Measurements from ENCODE around the gene LIX1. TPM values are rescaled to one million over a fixed set of nuclear protein-coding genes. Genes with fewer than 3 reads are reported as not detected.
A peak's percentile ranks its signal among the peaks of the same experiment; 100 is the strongest.
"Not testable (repeated sequence)": the region's sequence is repeated elsewhere in the genome, so short reads cannot be mapped to it uniquely, and the experiment has no call there.

LIX1 gene
- not detected for total RNA-seq
- polyA plus RNA-seq: not detected
- long read RNA-seq, donor 1: 0 reads
- long read RNA-seq, donor 2: 0 reads

GRCh38 chr5:97142521-97143254 is at the start of gene LIX1:
Gene LIX1, minus strand, starts transcription at chr5:97142611. Its CDS starts 35 bp downstream, at chr5:97142576.
- Histone ChIP-seq H3K27me3 (ENCODE audit: control insufficient read depth in 1 of 2, insufficient read depth in 2 of 2, low read length in 1 of 2) (no peaks in the 10 kb centered on the region), H3K4me1 (ENCODE audit: control insufficient read depth in 1 of 2, insufficient read depth in 2 of 2, low read length in 2 of 2) (no peaks in the 10 kb centered on the region), H3K27ac (ENCODE audit: low read depth in 1 of 2, low read length in 2 of 2) (no peak within 1 kb of the TSS), H3K4me3 (ENCODE audit: low read length in 2 of 2) (no peak within 1 kb of the TSS), H3K36me3 (ENCODE audit: control insufficient read depth in 1 of 2, insufficient read depth in 2 of 2, low read length in 1 of 2) (no peaks in the 10 kb centered on the region), H3K9me3 (ENCODE audit: control insufficient read depth, low read length) (no peaks in the 10 kb centered on the region)
- intact Hi-C loops (cut with DNase I): loop anchor here in 1 of 2 donors (10.0 kb wide), 1 partner anchor 98 kb away; no protein-coding TSS in a partner anchor
- ATAC-seq (ENCODE audit: low FRiP score): no peak
- no peak for DNase-seq
- WGBS, 2 donors: 49 to 51% methylated on average over 6 of the region's 6 CpGs

GRCh38 chr5:97191893-97192292 is 49.5 kb upstream of the LIX1 start:
- H3K27me3 ChIP-seq (ENCODE audit: control insufficient read depth in 1 of 2, insufficient read depth in 2 of 2, low read length in 1 of 2): no peaks in the 10 kb centered on the region
- no peak for ATAC-seq (ENCODE audit: low FRiP score)
- 77 to 80% methylated on average over 2 of the region's 2 CpGs for WGBS, 2 donors
- no peaks in the 10 kb centered on the region for H3K9me3 ChIP-seq (ENCODE audit: control insufficient read depth, low read length)
- H3K4me1 ChIP-seq (ENCODE audit: control insufficient read depth in 1 of 2, insufficient read depth in 2 of 2, low read length in 2 of 2): no peaks in the 10 kb centered on the region
- intact Hi-C loops (cut with DNase I): no loop called here
- H3K36me3 ChIP-seq (ENCODE audit: control insufficient read depth in 1 of 2, insufficient read depth in 2 of 2, low read length in 1 of 2): no peaks in the 10 kb centered on the region
- no peak for DNase-seq
- no peak overlapping the region for H3K4me3 ChIP-seq (ENCODE audit: low read length in 2 of 2)
- H3K27ac ChIP-seq (ENCODE audit: low read depth in 1 of 2, low read length in 2 of 2): no peak overlapping the region

- H3K9me3 ChIP-seq (ENCODE audit: control insufficient read depth, low read length); DNase-seq; H3K4me1 ChIP-seq (ENCODE audit: control insufficient read depth in 1 of 2, insufficient read depth in 2 of 2, low read length in 2 of 2); H3K36me3 ChIP-seq (ENCODE audit: control insufficient read depth in 1 of 2, insufficient read depth in 2 of 2, low read length in 1 of 2); ATAC-seq (ENCODE audit: low FRiP score); H3K4me3 ChIP-seq (ENCODE audit: low read length in 2 of 2); H3K27ac ChIP-seq (ENCODE audit: low read depth in 1 of 2, low read length in 2 of 2); H3K27me3 ChIP-seq (ENCODE audit: control insufficient read depth in 1 of 2, insufficient read depth in 2 of 2, low read length in 1 of 2); intact Hi-C loops (cut with DNase I): not testable (repeated sequence)
- WGBS, 2 donors: 83 to 86% methylated on average over 1 of the region's 1 CpG
Observed at GRCh38 chr5:97189523-97189922, 47.1 kb upstream of the LIX1 start.

- DNase-seq (no peak), ATAC-seq (ENCODE audit: low FRiP score) (no peak)
- intact Hi-C loops (cut with DNase I): no loop called here
- H3K27ac ChIP-seq (ENCODE audit: low read depth in 1 of 2, low read length in 2 of 2): peak overlapping the region in 1 of 2 donors; percentile 42
- no peaks in the 10 kb centered on the region for H3K9me3 ChIP-seq (ENCODE audit: control insufficient read depth, low read length)
- H3K4me1 ChIP-seq (ENCODE audit: control insufficient read depth in 1 of 2, insufficient read depth in 2 of 2, low read length in 2 of 2): peaks cover 0 to 7% of the 10 kb centered on the region in 2 donors
- 35 to 44% methylated on average over 6 of the region's 6 CpGs for WGBS, 2 donors
- H3K36me3 ChIP-seq (ENCODE audit: control insufficient read depth in 1 of 2, insufficient read depth in 2 of 2, low read length in 1 of 2): no peaks in the 10 kb centered on the region
- peak overlapping the region; percentile 66 to 97 for H3K4me3 ChIP-seq (ENCODE audit: low read length in 2 of 2)
- H3K27me3 ChIP-seq (ENCODE audit: control insufficient read depth in 1 of 2, insufficient read depth in 2 of 2, low read length in 1 of 2): no peaks in the 10 kb centered on the region
Observed at GRCh38 chr5:97183930-97184213, 41.5 kb upstream of the LIX1 start.

- ATAC-seq (ENCODE audit: low FRiP score) (peak; percentile 97), DNase-seq (peak; percentile 96 to 97)
- H3K9me3 ChIP-seq (ENCODE audit: control insufficient read depth, low read length): no peaks in the 10 kb centered on the region
- H3K27me3 ChIP-seq (ENCODE audit: control insufficient read depth in 1 of 2, insufficient read depth in 2 of 2, low read length in 1 of 2): no peaks in the 10 kb centered on the region
- peaks cover 0 to 7% of the 10 kb centered on the region in 2 donors for H3K4me1 ChIP-seq (ENCODE audit: control insufficient read depth in 1 of 2, insufficient read depth in 2 of 2, low read length in 2 of 2)
- H3K27ac ChIP-seq (ENCODE audit: low read depth in 1 of 2, low read length in 2 of 2): peak within 1 kb of the TSS; percentile 79 to 94
- intact Hi-C loops (cut with DNase I): no loop called here
- H3K36me3 ChIP-seq (ENCODE audit: control insufficient read depth in 1 of 2, insufficient read depth in 2 of 2, low read length in 1 of 2): peaks cover 0 to 4% of the 10 kb centered on the region in 2 donors
- 0 to 1% methylated on average over 44 of the region's 44 CpGs for whole genome bisulfite sequencing, 2 donors
- H3K4me3 ChIP-seq (ENCODE audit: low read length in 2 of 2): peak within 1 kb of the TSS; percentile 97 to 100
Observed at GRCh38 chr5:97183100-97183929, 40.9 kb upstream of the LIX1 start, which contains the start of gene RIOK2. Gene RIOK2, minus strand, starts transcription at chr5:97183247. Its CDS starts 56 bp downstream, at chr5:97183191.

- ATAC-seq (ENCODE audit: low FRiP score): no peak
- H3K27ac ChIP-seq (ENCODE audit: low read depth in 1 of 2, low read length in 2 of 2): peak overlapping the region; percentile 22 to 94
- DNase-seq: no peak
Observed at GRCh38 chr5:97182571-97183099, 40.2 kb upstream of the LIX1 start.

GRCh38 chr5:97181856-97182545 is 39.6 kb upstream of the LIX1 start:
- H3K9me3 ChIP-seq (ENCODE audit: control insufficient read depth, low read length): no peaks in the 10 kb centered on the region
- intact Hi-C loops (cut with DNase I): no loop called here
- WGBS, 2 donors: 80 to 87% methylated on average over 4 of the region's 4 CpGs
- peaks cover 0 to 7% of the 10 kb centered on the region in 2 donors for H3K4me1 ChIP-seq (ENCODE audit: control insufficient read depth in 1 of 2, insufficient read depth in 2 of 2, low read length in 2 of 2)
- peaks cover 3 to 6% of the 10 kb centered on the region in 2 donors for H3K36me3 ChIP-seq (ENCODE audit: control insufficient read depth in 1 of 2, insufficient read depth in 2 of 2, low read length in 1 of 2)
- H3K27ac ChIP-seq (ENCODE audit: low read depth in 1 of 2, low read length in 2 of 2): no peak overlapping the region
- no peak for DNase-seq
- no peaks in the 10 kb centered on the region for H3K27me3 ChIP-seq (ENCODE audit: control insufficient read depth in 1 of 2, insufficient read depth in 2 of 2, low read length in 1 of 2)
- peak overlapping the region; percentile 97 to 100 for H3K4me3 ChIP-seq (ENCODE audit: low read length in 2 of 2)
- ATAC-seq (ENCODE audit: low FRiP score): no peak

More at GRCh38 chr5:97182571-97183099, 40.2 kb upstream of the LIX1 start:
- WGBS, 2 donors: 0% methylated on average over 12 of the region's 12 CpGs
- no peaks in the 10 kb centered on the region for H3K9me3 ChIP-seq (ENCODE audit: control insufficient read depth, low read length)
- intact Hi-C loops (cut with DNase I): no loop called here
- H3K27me3 ChIP-seq (ENCODE audit: control insufficient read depth in 1 of 2, insufficient read depth in 2 of 2, low read length in 1 of 2): no peaks in the 10 kb centered on the region
- H3K36me3 ChIP-seq (ENCODE audit: control insufficient read depth in 1 of 2, insufficient read depth in 2 of 2, low read length in 1 of 2): peaks cover 2 to 6% of the 10 kb centered on the region in 2 donors
- peaks cover 0 to 7% of the 10 kb centered on the region in 2 donors for H3K4me1 ChIP-seq (ENCODE audit: control insufficient read depth in 1 of 2, insufficient read depth in 2 of 2, low read length in 2 of 2)
- peak overlapping the region; percentile 97 to 100 for H3K4me3 ChIP-seq (ENCODE audit: low read length in 2 of 2)

GRCh38 chr5:97179457-97179856 is 37.0 kb upstream of the LIX1 start:
- H3K36me3 ChIP-seq (ENCODE audit: control insufficient read depth in 1 of 2, insufficient read depth in 2 of 2, low read length in 1 of 2); DNase-seq; H3K27me3 ChIP-seq (ENCODE audit: control insufficient read depth in 1 of 2, insufficient read depth in 2 of 2, low read length in 1 of 2); intact Hi-C loops (cut with DNase I); H3K4me1 ChIP-seq (ENCODE audit: control insufficient read depth in 1 of 2, insufficient read depth in 2 of 2, low read length in 2 of 2); H3K9me3 ChIP-seq (ENCODE audit: control insufficient read depth, low read length); H3K27ac ChIP-seq (ENCODE audit: low read depth in 1 of 2, low read length in 2 of 2); ATAC-seq (ENCODE audit: low FRiP score); H3K4me3 ChIP-seq (ENCODE audit: low read length in 2 of 2): not testable (repeated sequence)
- 65 to 82% methylated on average over 3 of the region's 3 CpGs for WGBS, 2 donors

Data from aorta (tissue), 5 donors.